ENCODE measurements around the gene COL5A1.

Gene COL5A1

DNA sequence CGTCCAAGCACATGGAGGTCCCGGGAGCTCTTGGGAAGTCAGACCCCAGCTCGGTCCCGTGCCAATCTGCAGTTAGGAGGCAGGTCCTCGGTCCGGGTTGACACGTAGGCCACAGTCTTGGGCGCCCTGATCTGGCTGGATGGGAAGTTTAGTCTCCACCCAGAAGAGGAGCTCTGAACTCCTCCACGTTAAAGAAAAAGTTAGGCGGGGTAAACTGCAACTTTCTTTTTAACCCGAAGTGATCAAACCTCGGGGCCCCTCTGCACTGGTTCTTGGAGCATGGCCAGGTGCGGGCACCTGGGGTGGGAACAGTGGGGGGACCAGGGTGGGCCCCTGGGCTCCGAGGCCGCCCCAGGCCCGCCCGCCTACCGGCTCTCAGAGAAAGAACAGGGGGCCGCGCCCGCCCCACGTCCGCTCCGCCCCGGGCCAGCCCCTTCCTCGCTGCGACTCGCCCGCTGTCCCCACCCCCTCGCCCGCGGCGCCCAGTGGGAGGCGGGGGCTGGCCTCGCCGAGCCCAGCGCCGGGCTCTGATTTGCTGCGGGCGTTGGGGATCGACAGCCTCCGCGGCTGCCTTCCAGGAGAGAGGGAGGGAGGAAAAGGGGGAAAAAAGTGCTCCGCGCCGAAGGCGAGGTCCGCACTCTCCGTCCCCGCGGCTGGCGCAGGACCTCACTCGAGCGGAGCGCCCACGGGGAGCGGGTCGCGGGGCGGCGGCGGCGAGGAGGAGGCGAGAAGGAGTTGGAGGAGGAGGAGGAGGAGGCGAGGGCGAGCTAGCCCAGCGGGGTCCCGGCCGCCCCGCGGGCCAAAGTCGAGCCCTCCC, at the start of gene COL5A1:
COL5A1 (plus strand) TSS at position 631 of the 817 bp plus-strand sequence. CDS start 385 bp downstream, outside the sequence.
- no peak for DNase-seq (ENCODE audit: low spot score)

DNA sequence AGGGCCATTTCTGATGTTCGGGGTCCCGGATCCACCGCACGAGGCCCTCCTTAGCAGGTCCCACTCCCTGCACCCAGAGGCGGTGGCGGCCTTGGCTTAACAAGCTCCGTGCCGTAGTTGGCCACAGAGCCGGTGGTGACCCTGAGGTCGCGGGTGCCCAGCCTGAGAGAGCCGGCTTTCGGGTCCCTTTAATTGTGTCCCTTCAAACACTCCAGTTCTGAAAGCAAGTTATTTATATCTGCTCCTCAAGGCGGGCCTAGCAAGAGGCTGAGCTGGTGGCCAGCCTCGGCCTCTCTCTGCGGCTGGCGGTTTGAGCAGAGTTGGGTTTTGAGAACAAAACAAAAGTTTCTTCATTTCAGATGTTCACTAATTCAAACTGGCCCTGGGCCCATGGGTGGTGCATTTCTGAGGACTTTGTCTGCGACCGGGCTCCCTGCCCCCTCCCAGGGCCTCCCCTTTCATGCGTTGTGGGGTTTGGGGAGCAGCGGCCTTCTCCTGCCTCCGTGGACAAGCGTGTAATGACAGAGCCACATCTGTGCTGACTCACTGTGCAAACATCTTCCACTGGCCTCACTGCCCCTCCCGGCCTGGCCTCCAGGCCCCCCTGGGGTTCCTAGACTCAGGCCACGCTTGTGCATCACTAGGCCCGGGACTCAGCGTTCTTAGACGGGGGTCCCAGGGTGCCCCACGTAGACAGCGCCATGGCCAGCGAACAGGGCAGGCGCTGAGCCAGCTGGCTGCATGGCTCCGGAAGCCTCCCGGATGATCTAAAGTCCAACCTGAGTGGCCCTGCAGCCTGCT, 49.4 kb upstream of the COL5A1 start:
- no peak for DNase-seq (ENCODE audit: low spot score)

DNA sequence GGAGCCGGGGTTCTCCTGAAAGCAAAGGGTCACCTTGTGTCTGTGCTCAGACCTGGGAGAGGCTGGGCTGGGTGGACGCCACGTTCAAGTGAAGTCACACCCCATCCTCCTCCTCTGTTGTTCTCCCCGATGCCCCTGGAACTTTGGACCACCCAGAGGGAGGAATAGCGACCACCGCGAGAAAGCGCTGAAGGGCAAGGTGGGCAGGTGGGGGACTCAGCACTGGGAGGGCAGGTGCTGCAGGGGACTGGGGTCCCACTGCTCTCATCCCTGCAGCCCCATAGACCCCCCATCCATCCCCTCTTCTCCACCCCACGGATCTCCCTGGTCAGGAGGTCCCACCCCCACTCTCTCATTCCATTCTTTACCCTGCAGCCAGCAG, 48.8 kb upstream of the COL5A1 start:
- DNase-seq (ENCODE audit: low spot score), result no peak

DNA sequence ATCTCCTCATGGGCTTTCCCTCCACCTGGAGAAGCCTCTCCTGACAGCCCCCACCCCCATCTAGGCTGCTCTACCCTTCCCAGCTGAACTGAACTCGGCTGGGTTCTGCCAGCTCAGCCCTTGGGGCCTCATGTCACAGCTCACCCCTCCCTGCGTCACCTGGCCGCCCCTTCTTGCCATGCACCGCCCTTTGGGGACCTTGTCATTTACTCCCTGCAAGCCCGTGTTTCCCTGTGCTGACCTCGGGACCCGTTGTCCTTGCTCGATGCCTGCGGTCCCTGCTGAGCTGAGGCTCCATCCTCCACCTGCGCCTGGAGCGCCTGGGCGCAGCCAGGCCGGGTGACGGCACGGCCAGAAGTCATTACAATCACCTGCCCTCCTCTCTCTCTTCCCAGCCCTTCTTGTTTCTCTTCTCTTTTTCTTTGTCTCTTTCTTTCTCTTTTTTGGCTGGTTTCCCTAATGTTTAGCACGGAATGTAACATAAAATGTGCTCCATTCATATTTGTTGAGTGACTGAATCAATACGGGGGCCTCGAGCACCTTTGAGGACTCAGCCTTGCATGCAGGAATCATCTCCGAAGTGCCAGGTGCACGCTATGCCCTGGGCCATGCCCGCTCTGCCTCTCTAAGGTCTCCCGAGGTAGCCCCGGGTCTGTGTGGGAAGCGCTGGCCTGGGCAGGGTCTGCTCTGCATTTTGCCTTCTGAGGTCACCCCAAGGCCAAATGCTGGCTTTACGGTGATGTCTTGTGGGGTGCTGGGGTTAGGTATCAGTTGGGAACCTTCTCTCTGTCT, 48.1 kb upstream of the COL5A1 start:
- no peak for DNase-seq (ENCODE audit: low spot score)

DNA sequence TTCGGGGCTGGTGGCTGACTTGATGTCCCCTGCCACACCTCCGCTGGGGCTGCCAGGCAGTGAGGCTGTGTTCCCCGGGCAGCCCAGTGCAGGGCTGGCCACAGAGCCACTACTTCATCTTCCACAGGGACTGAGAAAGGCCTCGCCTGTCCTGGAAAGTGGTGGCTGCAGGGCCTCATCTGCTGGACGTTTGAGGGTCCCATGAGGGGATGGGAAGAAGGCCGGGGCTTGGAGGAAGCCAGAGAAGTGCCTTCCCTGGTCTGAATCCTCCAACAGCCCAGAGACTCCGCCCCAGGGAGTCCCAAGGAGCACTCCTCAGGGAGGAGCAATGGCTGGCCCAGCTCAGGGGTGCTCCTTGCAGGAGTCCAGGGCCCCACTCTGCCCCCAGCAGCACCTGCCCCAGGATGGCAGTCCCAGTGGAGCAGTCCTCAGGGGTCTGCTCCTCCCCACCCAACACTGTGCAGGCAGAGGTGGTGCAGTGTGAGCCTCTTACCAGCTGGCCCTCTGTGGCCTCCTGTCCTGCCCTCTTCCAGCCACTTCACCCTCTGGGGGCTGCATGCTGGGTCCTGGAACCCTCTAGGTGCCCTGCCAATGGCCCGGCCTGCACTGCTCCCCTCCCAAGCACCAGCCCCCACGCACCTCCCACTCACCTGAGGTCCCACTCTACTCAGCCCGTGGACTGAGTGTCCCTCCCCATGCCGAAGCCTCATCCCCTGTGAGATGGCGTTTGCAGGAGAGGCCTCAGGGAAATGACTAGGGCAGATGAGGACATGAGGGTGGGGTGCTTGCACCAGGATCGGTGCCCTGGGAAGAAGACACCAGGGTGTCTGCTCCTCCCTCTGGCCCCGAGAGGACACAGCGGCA, 47.3 kb upstream of the COL5A1 start:
- no peak for DNase-seq (ENCODE audit: low spot score)

DNA sequence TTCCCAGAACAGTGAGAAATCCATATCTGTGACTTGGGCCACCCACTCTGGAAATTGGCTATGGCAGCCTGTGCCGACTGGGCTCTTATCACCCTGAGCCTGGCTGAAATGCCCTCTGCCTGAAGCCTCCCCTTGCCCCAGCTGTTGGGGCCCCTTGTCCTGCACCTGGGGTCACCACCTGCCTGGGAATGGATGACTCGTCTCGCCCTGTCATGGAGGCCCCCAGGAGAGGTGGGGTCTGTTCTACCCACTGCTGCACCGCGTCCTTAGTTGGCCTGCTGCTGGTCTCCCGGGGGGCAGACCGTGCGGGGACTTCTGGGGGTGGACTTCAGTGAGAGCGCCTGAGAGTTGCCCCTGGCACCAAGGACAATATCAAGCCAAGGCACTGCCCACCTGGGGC, 46.6 kb upstream of the COL5A1 start:
- DNase-seq (ENCODE audit: low spot score), result no peak

DNA sequence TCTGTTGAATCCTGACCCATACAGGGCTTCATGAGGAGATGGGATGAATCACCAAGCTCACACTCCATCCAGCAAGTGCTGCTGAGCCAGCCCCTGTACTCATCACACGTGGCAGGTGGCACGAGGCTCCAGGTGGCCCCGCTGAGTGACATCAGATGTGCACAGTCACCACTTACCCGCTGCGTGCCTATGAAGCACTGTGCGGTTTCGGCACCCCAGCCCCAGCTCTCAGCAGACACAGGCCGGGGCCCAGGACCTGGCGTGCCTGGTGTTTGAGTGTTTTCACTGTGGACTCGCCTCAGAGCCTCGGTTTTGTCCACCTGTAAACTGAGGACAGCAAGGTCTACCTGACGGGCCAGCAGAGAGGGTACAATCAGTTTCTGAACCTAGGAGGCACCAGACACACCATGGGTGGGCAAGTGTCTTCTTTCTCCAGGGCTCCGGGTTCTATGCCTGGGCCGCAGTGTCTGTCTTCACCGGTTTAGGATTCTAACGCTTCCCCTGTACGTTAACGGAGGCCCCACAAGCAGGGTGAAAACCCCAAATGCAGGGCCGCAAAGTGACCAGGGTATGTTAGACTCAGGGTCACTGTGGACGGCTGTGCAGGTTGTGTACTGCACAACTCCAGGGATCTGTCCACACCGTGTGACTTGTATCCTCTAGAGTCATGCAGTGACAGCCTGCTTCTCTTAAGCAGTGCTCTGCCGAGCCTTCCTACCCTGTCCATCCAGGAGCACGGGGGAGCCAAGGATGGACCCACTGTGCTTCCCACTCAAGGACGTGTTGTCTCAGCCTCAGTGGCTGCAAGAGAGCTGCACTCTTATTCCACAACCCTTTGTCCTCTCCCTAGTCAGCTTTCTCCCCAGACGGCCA, 44.3 kb upstream of the COL5A1 start:
- no peak for DNase-seq (ENCODE audit: low spot score)

DNA sequence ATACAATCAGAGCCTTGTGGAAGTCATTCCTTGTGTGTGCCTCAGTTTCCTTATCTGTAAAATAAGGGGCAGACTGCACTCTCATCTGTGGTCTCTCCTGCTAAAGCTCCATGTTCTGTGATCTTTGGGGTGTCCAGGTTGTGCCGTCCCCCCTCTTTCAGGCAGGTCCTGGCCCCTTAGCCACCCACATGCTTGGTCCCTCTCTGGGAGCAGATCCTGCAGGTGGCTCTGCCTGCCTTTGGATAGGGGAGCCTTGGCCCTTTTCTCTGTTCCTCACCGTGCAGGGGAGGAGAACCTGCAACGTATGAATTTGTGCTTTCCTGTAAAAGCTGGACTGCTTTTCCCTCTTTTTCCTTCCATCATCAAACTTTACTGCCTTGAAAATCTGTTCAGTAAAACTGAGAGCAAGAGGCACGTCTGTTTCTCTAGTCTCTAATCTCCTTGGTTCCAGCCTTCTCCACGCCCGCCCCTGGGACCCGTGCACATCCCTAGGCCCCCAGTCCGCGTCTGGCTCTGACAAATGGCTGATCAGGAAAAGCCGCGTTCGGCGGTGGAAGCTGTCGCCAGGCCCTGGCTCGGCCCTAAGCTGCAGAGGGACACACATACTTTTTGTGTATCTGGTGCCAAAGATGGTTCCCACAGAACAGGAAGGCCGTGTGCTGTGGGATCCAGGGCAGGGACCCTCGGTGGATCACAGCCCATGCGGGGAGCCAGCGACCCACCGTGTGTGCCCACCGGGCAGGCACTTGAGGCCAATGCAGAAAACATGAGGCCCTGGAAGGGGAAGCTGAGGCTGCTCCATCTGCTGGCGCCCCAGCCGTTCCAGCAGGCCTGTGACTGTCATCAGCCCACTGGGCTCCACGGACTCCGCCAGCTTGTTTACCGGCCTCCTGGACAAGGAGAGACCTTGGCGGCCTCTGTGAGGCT, 43.4 kb upstream of the COL5A1 start:
- no peak for DNase-seq (ENCODE audit: low spot score)

DNA sequence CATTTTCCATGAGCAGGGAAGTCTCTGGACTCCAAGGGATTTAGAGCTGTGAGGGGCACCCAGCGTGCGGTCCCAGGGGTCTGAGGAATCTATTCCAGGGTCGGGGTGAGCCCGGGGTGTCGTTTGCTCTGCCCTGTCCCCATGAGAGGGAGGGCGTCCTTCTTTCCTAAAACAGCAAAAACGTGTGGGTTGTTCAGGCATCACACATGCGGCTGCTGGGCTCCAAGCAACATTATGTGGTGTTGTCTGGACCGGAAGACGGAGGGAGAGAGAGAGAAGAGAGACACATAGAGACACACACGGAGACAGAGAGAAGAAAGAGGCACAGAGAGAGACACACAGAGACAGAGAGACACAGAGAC, 42.7 kb upstream of the COL5A1 start:
- DNase-seq (ENCODE audit: low spot score), result no peak

DNA sequence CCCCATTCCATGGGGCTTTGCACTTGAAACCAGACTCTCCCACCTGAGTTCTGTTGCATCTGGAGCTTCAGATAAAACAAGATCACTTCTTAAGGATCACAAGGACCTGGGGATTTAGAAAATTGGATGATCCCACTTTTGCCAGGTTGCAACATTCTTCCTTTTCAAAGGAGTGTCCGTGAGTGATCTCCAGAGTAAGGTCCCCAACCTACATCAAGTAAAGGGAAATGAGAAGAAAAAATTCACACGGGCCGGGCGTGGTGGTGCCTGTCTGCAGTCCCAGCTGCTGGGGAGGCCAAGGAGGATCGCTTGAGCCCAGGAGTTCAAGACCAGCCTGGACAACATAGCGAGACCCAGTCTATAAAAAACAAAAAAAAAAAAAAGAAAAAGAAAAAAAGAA, 41.2 kb upstream of the COL5A1 start:
- DNase-seq (ENCODE audit: low spot score), result no peak

DNA sequence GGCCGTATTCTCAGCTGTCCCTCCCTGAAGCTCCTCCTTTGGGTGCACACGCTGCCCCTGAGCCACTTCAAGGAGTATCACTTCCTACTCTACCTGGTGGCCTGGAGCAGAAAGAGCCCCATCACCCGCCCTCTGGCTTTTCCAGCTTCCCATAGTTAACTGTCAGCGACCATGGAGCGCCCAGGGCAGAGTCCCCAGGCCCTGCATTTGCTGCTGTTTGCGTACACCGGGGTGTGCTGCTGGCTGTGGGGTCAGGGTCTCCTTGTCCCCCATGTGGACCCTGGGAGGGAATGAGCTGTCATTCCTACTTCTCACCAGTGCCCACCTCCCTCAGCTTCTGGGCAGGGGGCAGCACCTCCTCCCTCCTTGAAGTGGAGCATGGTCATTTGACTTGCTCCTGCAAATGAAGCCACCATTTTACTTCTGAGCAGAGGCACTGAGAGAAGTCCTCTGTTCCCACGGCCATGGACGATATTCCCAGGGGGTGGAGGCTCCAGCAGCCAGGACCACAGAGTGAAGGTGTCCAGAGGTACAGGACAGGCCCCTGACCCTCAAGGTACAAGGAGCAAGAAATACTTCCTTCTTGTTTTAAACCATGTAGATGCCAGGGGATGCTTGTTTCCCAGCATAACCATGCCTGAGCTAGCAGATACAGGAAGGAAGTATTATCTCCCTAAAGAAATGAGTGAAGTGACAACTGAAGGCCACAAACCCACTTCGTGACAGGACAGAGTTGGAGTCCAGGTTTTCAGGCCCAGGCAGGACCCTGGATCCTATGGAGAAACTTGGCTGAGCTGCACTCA, 40.6 kb upstream of the COL5A1 start:
- DNase-seq (ENCODE audit: low spot score), result no peak

DNA sequence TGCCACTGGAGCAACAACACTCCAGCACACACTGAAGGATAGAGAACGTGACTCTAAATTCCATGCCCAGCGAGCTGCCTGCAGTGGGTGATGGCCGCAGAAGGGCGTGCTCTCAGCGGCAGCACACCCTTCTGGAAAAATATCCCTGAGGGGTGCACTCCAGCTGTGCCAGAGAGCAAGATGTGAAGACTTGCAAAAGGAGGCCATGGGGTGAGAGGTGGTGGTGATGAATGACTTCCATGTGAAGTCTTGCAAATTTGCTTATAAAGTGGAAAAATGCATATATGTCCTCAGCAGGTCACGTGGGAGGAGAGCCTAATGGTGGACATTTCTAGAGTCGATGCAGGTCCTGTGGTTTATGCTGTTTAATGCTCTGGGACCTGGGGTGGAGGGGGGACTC, 39.8 kb upstream of the COL5A1 start:
- DNase-seq (ENCODE audit: low spot score), result no peak

DNA sequence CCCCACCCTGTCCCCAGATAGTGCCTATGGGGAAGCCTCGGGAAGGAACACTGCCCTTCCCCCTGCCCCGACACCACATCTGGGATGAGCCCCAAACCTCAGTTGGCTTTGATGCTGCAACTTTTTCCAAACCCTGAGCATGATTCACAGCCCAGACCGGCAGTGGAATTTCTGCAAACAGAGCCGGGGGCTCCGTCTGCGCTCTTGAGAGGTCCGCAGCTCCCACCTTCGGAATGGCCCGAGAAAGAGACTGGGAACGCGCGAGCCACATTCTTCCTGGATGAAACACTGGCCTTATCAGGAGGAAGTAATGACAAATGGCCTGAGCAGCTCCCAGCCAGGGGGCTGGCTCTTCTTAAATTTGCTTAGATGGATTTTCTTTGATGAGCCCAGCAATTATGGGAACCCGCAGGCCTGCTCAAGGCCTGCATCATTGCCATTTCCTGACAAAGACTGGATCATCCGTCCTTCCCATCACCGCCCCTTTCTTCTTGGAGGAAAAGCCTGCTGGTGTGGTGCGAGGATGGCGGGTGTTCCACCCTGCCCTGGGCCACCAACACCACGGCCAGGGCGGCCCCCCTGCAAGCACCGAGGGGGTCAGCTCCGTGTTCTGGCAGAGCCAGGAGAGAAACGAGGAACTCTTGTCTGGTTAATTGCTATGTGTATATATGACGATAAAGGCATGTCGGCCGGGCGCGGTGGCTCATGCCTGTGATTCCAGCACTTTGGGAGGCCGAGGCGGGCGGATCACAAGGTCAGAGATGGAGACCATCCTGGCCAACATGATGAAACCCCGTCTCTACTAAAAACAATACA, 38.8 kb upstream of the COL5A1 start:
- no peak for DNase-seq (ENCODE audit: low spot score)

DNA sequence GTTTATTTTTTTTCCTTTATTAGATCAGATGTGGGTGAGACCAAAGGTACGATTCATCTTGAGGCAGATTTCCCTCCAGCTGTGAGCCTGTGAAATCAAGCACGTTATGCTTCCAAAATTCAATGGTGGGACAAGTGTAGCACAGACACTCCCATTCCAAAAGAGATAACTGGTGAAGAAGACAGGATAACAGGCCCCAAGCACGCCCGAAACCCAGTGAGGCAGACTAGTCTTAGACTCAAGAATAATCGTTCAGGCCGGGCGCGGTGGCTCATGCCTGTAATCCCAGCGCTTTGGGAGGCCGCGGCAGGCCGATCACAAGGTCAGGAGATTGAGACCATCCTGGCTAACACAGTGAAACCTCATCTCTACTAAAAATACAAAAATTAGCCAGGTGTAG, 36.8 kb upstream of the COL5A1 start:
- DNase-seq (ENCODE audit: low spot score), result no peak

DNA sequence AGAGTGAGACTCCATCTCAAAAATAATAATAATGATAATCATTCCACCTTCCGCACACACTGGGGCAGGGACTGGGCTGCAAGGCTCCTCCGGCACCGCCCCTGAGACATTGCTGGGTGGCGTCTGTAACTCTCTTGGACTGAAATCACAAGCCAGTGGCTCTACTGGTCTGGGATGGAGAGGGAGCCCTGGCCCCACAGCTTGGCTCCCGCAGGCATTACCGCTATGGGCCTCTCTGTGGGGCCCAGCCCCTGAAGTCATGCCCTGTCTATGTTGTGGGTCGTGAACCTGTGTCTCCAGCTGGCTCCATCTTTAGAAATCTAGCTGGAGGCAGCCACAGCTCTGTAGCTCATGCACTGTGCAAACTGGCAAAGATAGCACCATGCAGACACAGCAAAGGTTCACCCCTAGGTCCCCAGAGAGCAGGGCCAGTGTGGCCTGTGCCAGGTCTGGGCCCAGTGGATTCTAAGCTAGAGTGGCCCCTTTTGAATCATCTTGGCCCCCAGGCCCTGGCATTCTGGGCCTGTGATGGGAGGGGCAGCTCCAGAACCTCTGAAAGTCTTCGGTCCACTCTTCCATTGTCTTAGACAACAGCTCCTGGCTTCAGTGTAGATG, 36.1 kb upstream of the COL5A1 start:
- no peak for DNase-seq (ENCODE audit: low spot score)

DNA sequence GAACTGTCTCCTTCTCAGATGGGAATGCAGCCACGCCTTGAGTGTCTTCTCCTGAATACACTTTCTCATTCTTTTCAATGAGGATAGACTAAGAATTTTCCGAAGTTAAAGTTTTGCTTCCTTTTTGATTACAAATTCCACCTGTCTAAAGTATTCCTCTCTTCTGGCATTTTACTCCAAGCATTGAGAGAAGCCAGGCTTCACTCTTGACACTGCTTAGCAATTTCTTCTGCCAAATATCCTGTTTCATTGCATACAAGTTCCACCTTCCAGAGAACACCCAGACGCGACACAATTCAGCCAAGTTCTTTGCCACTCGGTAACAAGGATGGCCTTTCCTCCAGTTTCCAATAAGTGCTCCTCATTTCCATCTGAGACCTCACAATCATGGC, 35.6 kb upstream of the COL5A1 start:
- DNase-seq (ENCODE audit: low spot score), result no peak

DNA sequence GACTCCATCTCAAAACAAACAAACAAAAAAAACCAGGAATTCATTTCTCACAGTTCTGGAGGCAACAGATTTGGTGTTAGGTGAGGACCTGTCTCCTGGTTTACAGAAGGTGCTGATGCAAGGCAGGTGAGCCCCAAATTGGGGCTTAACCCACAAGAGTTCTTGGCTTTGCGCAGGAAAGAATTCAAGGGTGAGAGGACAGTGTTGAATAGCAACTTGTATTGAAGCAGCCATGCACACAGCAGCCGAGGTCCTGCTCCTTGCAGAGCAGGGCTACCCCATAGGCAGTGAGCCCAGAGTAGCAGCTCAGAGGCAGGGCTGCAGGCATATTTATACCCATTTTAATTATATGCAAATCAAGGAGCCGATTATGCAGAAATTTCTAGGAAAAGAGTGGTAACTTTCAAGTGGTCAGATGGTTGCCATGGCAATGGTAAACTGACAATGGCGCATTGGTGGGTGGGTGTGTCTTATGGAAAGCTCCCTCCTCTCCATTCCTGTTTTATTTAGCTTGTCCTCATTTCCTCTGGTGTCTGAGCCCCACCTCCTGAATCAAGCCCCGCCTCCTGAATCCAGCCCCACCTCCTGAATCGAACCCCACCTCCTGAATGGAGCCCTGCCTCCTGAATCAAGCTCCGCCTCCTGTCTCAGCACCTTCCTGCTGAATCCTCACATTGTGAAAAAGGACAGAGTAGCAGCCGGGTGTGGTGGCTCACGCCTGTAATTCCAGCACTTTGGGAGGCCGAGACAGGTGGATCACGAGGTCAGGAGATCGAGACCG, 34.5 kb upstream of the COL5A1 start:
- no peak for DNase-seq (ENCODE audit: low spot score)
